NCI-H2107 (cell line): ENCODE data around the gene HSD11B1L.

Experiments
- DNase-seq: peaks from one replicate; lab custom pipeline; 2025; lab: John Stamatoyannopoulos, UW

Gene HSD11B1L

GRCh38 chr19:5680437-5681368 lies at the start of gene HSD11B1L, which contains the start of gene MICOS13:
HSD11B1L (plus strand) TSS chr19:5681027; CDS start chr19:5684833, 3,806 bp downstream.
MICOS13 (minus strand) TSS chr19:5680516; CDS start chr19:5680486, 30 bp downstream.
- peak; percentile 96 for DNase-seq

GRCh38 chr19:5631567-5632240 lies 49.1 kb upstream of the HSD11B1L start:
- no peak for DNase-seq

GRCh38 chr19:5632241-5632612 lies 48.6 kb upstream of the HSD11B1L start:
- no peak for DNase-seq

GRCh38 chr19:5632657-5633056 lies 48.2 kb upstream of the HSD11B1L start:
- DNase-seq: no peak

- no peak for DNase-seq
Observed at GRCh38 chr19:5635427-5635826, 45.4 kb upstream of the HSD11B1L start.

- DNase-seq: no peak
Observed at GRCh38 chr19:5637971-5638370, 42.9 kb upstream of the HSD11B1L start.

- no peak for DNase-seq
Observed at GRCh38 chr19:5641171-5641570, 39.7 kb upstream of the HSD11B1L start.

- no peak for DNase-seq
Observed at GRCh38 chr19:5642204-5642603, 38.6 kb upstream of the HSD11B1L start.

GRCh38 chr19:5643060-5643459 lies 37.8 kb upstream of the HSD11B1L start:
- no peak for DNase-seq

GRCh38 chr19:5644037-5644436 lies 36.8 kb upstream of the HSD11B1L start:
- no peak for DNase-seq

GRCh38 chr19:5645409-5645808 lies 35.4 kb upstream of the HSD11B1L start:
- peak; percentile 36 for DNase-seq

GRCh38 chr19:5646703-5647102 lies 34.1 kb upstream of the HSD11B1L start:
- DNase-seq: no peak

GRCh38 chr19:5648464-5648863 lies 32.4 kb upstream of the HSD11B1L start:
- DNase-seq: no peak

- no peak for DNase-seq
Observed at GRCh38 chr19:5651361-5651760, 29.5 kb upstream of the HSD11B1L start.

GRCh38 chr19:5652261-5652660 lies 28.6 kb upstream of the HSD11B1L start:
- no peak for DNase-seq

- DNase-seq: no peak
Observed at GRCh38 chr19:5654931-5655330, 25.9 kb upstream of the HSD11B1L start.

GRCh38 chr19:5655412-5655811 lies 25.4 kb upstream of the HSD11B1L start:
- DNase-seq: no peak

- DNase-seq: no peak
Observed at GRCh38 chr19:5661483-5661882, 19.3 kb upstream of the HSD11B1L start.

GRCh38 chr19:5663904-5664303 lies 16.9 kb upstream of the HSD11B1L start:
- no peak for DNase-seq

GRCh38 chr19:5664515-5664914 lies 16.3 kb upstream of the HSD11B1L start:
- no peak for DNase-seq

GRCh38 chr19:5665781-5666513 lies 14.9 kb upstream of the HSD11B1L start:
- no peak for DNase-seq

- no peak for DNase-seq
Observed at GRCh38 chr19:5666921-5667610, 13.8 kb upstream of the HSD11B1L start.
